Coronary artery (tissue), 2 donors: Measurements from ENCODE around the gene CFL1.
A peak's percentile ranks its signal among the peaks of the same experiment; 100 is the strongest.
"Not testable (repeated sequence)": the region's sequence is repeated elsewhere in the genome, so short reads cannot be mapped to it uniquely, and the experiment has no call there.

Experiments used
- DNase-seq: peaks from one replicate; pipeline ENCODE4 v3.0.0-alpha.2; 2017; ENCODE audit warnings: low spot score
- H3K27ac ChIP-seq, 2 donors: fragments of 200-600 bp; sonication (generic); one replicate each; pipeline ENCODE4 v1.5.1; 2016 to 2019
- H3K4me3 ChIP-seq: fragments of 200-600 bp; sonication (generic); 2 replicates; pipeline ENCODE4 v1.5.1; 2016; ENCODE audit warnings: mild to moderate bottlenecking, moderate library complexity
- TF ChIP-seq, protein P1 (sequence below): fragments of 200-600 bp; sonication (generic); IDR thresholded peaks from one replicate; pipeline ENCODE4 v1.5.1; 2019; ENCODE audit warnings: antibody characterized with exemption

Gene CFL1

DNA sequence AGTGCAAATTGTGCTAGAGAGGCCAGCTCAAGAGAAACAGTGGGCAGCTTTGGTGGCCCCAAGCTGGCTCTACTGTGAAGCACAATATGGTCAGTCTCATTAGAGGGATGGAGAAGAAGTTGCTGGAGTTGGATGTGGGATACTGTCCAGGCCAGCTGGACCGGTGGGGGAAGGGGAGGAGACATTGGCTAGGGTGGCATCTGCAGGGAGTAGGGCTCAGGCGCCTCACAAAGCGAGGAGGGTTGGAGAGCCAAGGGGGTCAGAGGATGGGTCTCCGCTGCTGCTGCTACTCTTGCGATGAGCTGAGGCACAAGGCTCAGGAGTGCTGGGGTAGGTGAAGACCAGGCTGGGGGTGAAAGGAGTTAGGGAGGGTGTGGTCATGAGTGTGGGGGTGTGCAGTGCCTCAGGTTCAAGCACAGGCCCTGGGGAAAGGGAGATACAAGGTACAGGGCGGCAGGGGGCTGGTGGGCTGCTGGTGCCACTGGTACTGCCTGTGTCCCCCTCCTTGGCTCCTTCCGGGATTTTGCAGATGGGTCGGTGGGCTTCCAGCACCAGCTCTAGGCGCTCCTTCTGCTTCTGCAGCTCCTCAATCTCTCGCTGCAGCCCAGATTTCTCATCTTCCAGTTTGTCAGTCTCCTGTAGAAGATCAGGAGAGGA, 34.8 kb upstream of the CFL1 start:
- TF ChIP-seq, protein P1, sequence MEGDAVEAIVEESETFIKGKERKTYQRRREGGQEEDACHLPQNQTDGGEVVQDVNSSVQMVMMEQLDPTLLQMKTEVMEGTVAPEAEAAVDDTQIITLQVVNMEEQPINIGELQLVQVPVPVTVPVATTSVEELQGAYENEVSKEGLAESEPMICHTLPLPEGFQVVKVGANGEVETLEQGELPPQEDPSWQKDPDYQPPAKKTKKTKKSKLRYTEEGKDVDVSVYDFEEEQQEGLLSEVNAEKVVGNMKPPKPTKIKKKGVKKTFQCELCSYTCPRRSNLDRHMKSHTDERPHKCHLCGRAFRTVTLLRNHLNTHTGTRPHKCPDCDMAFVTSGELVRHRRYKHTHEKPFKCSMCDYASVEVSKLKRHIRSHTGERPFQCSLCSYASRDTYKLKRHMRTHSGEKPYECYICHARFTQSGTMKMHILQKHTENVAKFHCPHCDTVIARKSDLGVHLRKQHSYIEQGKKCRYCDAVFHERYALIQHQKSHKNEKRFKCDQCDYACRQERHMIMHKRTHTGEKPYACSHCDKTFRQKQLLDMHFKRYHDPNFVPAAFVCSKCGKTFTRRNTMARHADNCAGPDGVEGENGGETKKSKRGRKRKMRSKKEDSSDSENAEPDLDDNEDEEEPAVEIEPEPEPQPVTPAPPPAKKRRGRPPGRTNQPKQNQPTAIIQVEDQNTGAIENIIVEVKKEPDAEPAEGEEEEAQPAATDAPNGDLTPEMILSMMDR: no peak
- H3K4me3 ChIP-seq: peak overlapping the region; percentile 73
- H3K27ac ChIP-seq: peak overlapping the region; percentile 87 to 91
- DNase-seq: no peak

DNA sequence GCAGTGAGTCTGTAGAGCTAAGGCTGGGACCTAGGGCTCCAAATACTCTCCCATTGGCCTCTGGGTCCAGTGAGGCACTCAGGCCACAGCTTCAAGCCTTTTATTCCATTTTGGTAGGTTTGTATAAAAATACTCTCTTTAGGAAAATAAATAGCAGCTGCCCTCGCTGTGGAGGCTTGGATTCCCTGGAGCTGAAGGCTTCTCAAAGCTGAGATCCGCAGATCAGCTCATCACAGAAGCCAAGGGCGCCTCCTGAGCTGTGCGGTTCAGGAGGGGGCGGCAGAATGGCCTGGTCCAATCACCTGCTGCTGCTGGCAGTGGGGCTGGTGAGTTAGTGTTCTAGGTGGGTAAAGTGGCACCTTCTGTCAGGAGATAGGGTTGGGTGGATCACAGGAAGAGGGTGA, 34.2 kb upstream of the CFL1 start:
- H3K4me3 ChIP-seq: peak overlapping the region; percentile 73

DNA sequence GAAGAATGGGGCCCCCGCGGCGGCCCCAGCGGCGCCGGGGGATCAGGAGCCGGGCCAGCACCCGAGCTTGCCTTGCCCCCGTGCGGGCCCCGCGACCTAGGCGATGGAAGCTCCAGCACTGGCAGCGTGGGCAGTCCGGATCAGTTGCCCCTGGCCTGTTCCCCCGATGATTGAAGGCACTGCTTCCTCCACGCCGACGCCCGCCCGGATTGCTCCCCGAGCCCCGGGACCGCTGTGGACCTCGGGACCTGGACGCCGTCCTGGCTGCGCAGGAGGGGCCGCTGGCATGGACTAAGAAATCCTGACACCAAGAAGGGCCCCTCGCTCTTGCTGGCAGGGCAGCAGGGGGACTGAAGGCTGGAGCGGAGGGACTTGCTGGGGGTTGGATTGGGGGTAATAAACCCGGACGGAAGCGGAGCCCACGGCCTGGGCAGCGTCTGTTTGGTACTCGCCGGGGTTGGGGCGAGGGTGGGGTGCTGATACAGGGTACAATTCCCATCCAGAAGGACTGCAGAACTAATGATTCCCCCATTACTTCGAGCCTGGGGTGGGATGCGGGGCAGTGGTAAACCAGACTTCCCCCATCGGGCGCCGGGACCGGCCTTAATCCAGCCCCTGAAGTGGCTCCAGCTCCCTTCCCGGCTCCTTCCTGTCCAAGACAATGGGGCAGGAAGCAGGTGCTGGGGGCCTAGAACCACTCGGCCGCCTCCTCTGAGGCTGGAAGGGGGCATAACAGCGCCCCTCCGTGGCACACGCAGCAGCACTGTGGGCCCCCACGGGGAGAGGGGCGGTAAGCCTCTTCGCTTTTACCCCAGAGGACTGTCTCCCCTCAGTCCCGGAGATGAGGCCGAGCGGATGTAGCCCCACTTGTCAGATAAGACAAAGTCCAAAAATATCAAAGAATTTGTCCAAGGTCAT, 33.5 kb upstream of the CFL1 start:
- peak overlapping the region; percentile 73 for H3K4me3 ChIP-seq
- TF ChIP-seq, protein P1: no peak
- DNase-seq: peak; percentile 84
- peak overlapping the region; percentile 87 to 91 for H3K27ac ChIP-seq

More for the DNA sequence above, 34.2 kb upstream of the CFL1 start:
- peak overlapping the region; percentile 87 to 91 for H3K27ac ChIP-seq
- DNase-seq: not testable (repeated sequence)

DNA sequence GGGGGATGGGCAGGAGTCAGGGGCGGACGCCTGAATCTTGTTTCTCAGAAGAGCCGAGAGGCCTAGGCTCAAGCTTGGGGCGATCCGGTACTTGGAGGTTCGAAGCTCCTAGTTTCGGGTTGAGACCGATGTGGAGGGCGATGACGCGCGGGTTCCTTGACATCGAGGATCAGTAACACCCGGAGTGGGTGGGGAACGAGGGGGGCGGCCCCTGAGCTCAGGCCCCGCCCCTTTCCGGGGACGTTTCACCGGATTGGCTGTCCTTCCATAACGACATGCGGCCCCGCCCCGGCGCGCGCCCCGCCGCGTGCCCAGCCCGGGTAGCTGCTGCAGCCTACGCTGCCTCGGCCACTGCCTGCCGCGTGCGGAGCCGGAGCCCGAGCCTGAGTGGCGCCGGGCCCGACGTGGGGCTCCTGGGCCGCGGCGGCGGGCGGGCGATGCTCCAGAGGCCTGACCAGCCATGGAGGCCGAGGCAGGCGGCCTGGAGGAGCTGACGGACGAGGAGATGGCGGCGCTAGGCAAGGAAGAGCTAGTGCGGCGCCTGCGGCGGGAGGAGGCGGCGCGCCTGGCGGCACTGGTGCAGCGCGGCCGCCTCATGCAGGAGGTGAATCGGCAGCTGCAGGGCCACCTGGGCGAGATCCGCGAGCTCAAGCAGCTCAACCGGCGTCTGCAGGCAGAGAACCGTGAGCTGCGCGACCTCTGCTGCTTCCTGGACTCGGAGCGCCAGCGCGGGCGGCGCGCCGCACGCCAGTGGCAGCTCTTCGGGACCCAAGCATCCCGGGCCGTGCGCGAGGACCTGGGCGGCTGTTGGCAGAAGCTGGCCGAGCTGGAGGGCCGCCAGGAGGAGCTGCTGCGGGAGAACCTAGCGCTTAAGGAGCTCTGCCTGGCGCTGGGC, 32.6 kb upstream of the CFL1 start, which contains the start of gene CCDC85B:
CCDC85B (plus strand) TSS at position 350 of the 895 bp plus-strand sequence; CDS start at position 461, 111 bp downstream.
- Histone ChIP-seq H3K27ac (peak within 1 kb of the TSS; percentile 87 to 91), H3K4me3 (peak within 1 kb of the TSS; percentile 73)
- peak; percentile 99 for DNase-seq
- TF ChIP-seq, protein P1: no peak

DNA sequence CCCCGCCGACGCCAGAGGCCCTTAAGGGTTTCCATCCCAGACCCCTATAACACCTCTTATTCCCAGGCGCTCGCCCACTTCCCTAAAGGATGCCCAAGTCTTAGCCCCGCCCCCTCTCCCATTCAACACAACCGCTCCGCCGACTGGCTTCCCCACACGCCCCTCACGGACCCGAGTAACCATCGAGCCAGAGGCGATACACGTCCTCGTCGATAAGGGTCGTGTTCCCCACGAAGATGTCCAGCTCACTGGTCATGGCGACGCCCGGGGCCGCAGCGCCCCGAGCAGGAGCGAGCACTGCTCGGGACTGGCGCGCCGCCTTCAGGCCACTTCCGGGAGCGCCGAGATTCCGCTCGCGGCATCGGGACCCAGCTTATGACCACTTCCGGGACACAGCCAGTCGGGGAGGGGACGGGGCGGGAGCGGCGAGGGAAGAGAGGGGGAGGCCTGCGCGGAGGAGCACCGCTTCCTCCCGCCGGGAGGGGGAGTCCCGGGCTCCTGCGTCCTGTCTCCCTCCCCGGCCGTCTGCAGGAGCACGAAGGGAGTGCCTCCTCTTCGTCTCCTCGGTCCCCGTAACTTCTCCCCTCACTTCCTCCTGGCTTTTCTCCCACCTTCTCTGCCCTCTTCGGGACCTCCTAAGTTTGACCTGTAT, 30.3 kb upstream of the CFL1 start, which contains the start of gene FIBP:
FIBP (minus strand) TSS at position 309 of the 652 bp plus-strand sequence; CDS start at position 256, 53 bp downstream.
- peak; percentile 98 for DNase-seq
- H3K4me3 ChIP-seq: peak within 1 kb of the TSS; percentile 73
- TF ChIP-seq, protein P1: peak; percentile 96
- peak within 1 kb of the TSS; percentile 87 to 91 for H3K27ac ChIP-seq

DNA sequence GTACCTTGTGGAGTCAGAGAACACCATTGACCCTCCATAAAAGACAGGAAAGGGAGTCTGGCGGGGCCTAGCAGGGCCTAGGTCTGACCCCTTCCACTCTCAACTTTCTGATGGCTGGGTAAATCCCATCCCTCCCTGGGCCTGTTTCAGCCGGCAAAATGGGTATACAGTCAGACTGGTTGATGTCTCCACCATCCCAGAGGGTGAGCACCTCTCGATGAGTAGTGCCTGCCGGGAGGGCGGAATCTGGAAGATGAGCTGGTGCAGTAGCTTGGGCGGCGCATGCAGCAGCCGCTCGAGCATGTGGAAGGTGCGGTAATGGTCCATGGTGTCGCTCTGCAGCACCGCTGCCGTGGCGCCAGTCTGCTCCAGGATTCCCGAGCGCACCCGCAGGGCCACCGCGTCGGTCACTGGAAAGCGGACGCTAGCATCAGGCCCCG, 29.8 kb upstream of the CFL1 start:
- peak overlapping the region; percentile 87 to 91 for H3K27ac ChIP-seq

More for the DNA sequence above, 29.8 kb upstream of the CFL1 start:
- TF ChIP-seq, protein P1: no peak
- H3K4me3 ChIP-seq: peak overlapping the region; percentile 73
- no peak for DNase-seq
